22Rv1 (cell line): ENCODE results near the gene C4BPB.

Experiments used
- ZFX ChIP-seq: fragments of 450-650 bp; IDR thresholded peaks from 2 replicates; pipeline ENCODE4 v1.6.1; 2017; ENCODE audit warnings: antibody characterized with exemption, borderline replicate concordance
- TF ChIP-seq, protein P1 (sequence below): fragments of 450-650 bp; IDR thresholded peaks from 2 replicates; pipeline ENCODE4 v1.5.1; 2017; ENCODE audit warnings: mild to moderate bottlenecking

- TF ChIP-seq, protein P1, sequence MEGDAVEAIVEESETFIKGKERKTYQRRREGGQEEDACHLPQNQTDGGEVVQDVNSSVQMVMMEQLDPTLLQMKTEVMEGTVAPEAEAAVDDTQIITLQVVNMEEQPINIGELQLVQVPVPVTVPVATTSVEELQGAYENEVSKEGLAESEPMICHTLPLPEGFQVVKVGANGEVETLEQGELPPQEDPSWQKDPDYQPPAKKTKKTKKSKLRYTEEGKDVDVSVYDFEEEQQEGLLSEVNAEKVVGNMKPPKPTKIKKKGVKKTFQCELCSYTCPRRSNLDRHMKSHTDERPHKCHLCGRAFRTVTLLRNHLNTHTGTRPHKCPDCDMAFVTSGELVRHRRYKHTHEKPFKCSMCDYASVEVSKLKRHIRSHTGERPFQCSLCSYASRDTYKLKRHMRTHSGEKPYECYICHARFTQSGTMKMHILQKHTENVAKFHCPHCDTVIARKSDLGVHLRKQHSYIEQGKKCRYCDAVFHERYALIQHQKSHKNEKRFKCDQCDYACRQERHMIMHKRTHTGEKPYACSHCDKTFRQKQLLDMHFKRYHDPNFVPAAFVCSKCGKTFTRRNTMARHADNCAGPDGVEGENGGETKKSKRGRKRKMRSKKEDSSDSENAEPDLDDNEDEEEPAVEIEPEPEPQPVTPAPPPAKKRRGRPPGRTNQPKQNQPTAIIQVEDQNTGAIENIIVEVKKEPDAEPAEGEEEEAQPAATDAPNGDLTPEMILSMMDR, result no peak
- no peak for TF ChIP-seq ZFX
These were observed at the start of gene C4BPB for GRCh38 chr1:207088701-207089626.
